HFFc6 (cell line): ENCODE data around the gene DDC. TPM values are rescaled to one million over a fixed set of nuclear protein-coding genes. Genes with fewer than 3 reads are reported as not detected.

ENCODE experiments used
- DNase-seq: peaks from one replicate; pipeline ENCODE4 v3.0.0-alpha.2; 2018
- H3K27ac Mint-ChIP-seq: 2 replicates; pipeline ENCODE4 v1.8.0; 2020; ENCODE audit warnings: mild to moderate bottlenecking, mixed read lengths
- H3K27me3 Mint-ChIP-seq: 2 replicates; pipeline ENCODE4 v1.8.0; 2021; ENCODE audit warnings: mild to moderate bottlenecking, moderate library complexity, mixed read lengths; ENCODE audit not compliant: insufficient read depth
- H3K36me3 Mint-ChIP-seq: 2 replicates; pipeline ENCODE4 v1.8.0; 2021; ENCODE audit warnings: low read depth, mixed read lengths
- H3K4me1 Mint-ChIP-seq: 2 replicates; pipeline ENCODE4 v1.8.0; 2020; ENCODE audit warnings: low read depth, mixed read lengths
- H3K4me3 Mint-ChIP-seq: 2 replicates; pipeline ENCODE4 v1.8.0; 2020; ENCODE audit warnings: mild to moderate bottlenecking, moderate library complexity, mixed read lengths
- H3K9me3 Mint-ChIP-seq: 2 replicates; pipeline ENCODE4 v1.8.0; 2020; ENCODE audit warnings: mild to moderate bottlenecking, mixed read lengths
- CTCF ChIP-seq: fragments of 200-600 bp; sonication (generic); IDR thresholded peaks from 2 replicates; pipeline ENCODE4 v1.5.0; 2021; ENCODE audit warnings: antibody characterized with exemption, mild to moderate bottlenecking
- total RNA-seq, 6 experiments: library from RNA; stranded (reverse); fragmentation: NEBNext Ultra II Directional; extraction: Animal tissue kit (Norgen Biotek cat#: 25700); gene quantifications; 2 replicates in 1 of 6; 3 replicates in 5 of 6; pipeline ENCODE4 v1.2.3, GENCODE V29; 2021

DDC gene
- total RNA-seq, 6 experiments from 2014 or later, result not detected

GRCh38 chr7:50556247-50556991, 8.8 kb downstream of the DDC start:
- H3K4me3 Mint-ChIP-seq, result no peak overlapping the region
- peaks cover 43% of the 10 kb centered on the region for H3K27me3 Mint-ChIP-seq
- H3K27ac Mint-ChIP-seq, result no peak overlapping the region
- TF ChIP-seq CTCF, result no peak
- H3K9me3 Mint-ChIP-seq, result no peaks in the 10 kb centered on the region
- no peak for DNase-seq
- no peaks in the 10 kb centered on the region for H3K36me3 Mint-ChIP-seq
- no peaks in the 10 kb centered on the region for H3K4me1 Mint-ChIP-seq

GRCh38 chr7:50555594-50556140, 9.5 kb downstream of the DDC start:
- no peak overlapping the region for H3K4me3 Mint-ChIP-seq

GRCh38 chr7:50554431-50555322, 10.5 kb downstream of the DDC start:
- H3K27ac Mint-ChIP-seq, result no peak overlapping the region
- H3K4me3 Mint-ChIP-seq, result no peak overlapping the region
- no peak for TF ChIP-seq CTCF
- no peaks in the 10 kb centered on the region for H3K36me3 Mint-ChIP-seq
- H3K9me3 Mint-ChIP-seq, result no peaks in the 10 kb centered on the region
- no peaks in the 10 kb centered on the region for H3K4me1 Mint-ChIP-seq
- H3K27me3 Mint-ChIP-seq, result peaks cover 41% of the 10 kb centered on the region
- no peak for DNase-seq

More at GRCh38 chr7:50555594-50556140, 9.5 kb downstream of the DDC start:
- Mint-ChIP-seq H3K9me3 (no peaks in the 10 kb centered on the region), H3K36me3 (no peaks in the 10 kb centered on the region), H3K27ac (no peak overlapping the region), H3K27me3 (peaks cover 42% of the 10 kb centered on the region), H3K4me1 (no peaks in the 10 kb centered on the region)
- no peak for DNase-seq
- TF ChIP-seq CTCF, result no peak

- no peak for DNase-seq
- no peak for TF ChIP-seq CTCF
These were observed 11.2 kb downstream of the DDC start for GRCh38 chr7:50553973-50554372.

GRCh38 chr7:50552921-50553320, 12.3 kb downstream of the DDC start:
- Mint-ChIP-seq H3K27ac (no peak overlapping the region), H3K36me3 (no peaks in the 10 kb centered on the region), H3K9me3 (no peaks in the 10 kb centered on the region), H3K27me3 (peaks cover 42% of the 10 kb centered on the region), H3K4me1 (no peaks in the 10 kb centered on the region), H3K4me3 (no peak overlapping the region)
- DNase-seq, result peak; percentile 29
- TF ChIP-seq CTCF, result no peak

More at GRCh38 chr7:50553973-50554372, 11.2 kb downstream of the DDC start:
- Mint-ChIP-seq H3K4me3 (no peak overlapping the region), H3K27ac (no peak overlapping the region), H3K36me3 (no peaks in the 10 kb centered on the region), H3K27me3 (peaks cover 45% of the 10 kb centered on the region), H3K9me3 (no peaks in the 10 kb centered on the region), H3K4me1 (no peaks in the 10 kb centered on the region)
